ENCODE measurements around the gene CD276.

DNA sequence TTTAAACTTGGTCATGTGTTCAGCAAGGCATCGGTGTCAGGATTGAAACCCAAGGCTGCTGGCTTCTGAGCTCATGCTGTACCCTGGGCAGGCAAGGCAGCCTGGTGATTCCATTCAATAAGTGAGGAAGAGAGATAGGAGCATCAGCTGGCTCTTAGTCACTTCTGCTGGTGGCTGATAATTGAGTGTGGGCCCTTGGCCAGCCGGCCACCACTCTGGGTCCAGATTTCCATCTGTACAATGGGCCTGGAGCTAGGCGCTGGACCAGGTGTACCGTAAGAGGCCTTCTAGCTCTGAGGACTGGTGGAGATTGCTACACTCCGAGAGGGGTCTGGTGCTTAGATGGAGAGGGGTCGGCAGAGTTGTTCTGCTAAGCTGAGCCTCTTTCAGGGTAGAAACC is 4.3 kb downstream of the CD276 start:
- TF ChIP-seq, protein P1, sequence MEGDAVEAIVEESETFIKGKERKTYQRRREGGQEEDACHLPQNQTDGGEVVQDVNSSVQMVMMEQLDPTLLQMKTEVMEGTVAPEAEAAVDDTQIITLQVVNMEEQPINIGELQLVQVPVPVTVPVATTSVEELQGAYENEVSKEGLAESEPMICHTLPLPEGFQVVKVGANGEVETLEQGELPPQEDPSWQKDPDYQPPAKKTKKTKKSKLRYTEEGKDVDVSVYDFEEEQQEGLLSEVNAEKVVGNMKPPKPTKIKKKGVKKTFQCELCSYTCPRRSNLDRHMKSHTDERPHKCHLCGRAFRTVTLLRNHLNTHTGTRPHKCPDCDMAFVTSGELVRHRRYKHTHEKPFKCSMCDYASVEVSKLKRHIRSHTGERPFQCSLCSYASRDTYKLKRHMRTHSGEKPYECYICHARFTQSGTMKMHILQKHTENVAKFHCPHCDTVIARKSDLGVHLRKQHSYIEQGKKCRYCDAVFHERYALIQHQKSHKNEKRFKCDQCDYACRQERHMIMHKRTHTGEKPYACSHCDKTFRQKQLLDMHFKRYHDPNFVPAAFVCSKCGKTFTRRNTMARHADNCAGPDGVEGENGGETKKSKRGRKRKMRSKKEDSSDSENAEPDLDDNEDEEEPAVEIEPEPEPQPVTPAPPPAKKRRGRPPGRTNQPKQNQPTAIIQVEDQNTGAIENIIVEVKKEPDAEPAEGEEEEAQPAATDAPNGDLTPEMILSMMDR (IDR thresholded peaks at IDR 0.05): no peak
- no peak for TF ChIP-seq ZFX (IDR thresholded peaks at IDR 0.05; ENCODE audit: borderline replicate concordance)
